ENCODE data around the gene CCSAP.
A peak's percentile ranks its signal among the peaks of the same experiment; 100 is the strongest.

CCSAP gene

DNA sequence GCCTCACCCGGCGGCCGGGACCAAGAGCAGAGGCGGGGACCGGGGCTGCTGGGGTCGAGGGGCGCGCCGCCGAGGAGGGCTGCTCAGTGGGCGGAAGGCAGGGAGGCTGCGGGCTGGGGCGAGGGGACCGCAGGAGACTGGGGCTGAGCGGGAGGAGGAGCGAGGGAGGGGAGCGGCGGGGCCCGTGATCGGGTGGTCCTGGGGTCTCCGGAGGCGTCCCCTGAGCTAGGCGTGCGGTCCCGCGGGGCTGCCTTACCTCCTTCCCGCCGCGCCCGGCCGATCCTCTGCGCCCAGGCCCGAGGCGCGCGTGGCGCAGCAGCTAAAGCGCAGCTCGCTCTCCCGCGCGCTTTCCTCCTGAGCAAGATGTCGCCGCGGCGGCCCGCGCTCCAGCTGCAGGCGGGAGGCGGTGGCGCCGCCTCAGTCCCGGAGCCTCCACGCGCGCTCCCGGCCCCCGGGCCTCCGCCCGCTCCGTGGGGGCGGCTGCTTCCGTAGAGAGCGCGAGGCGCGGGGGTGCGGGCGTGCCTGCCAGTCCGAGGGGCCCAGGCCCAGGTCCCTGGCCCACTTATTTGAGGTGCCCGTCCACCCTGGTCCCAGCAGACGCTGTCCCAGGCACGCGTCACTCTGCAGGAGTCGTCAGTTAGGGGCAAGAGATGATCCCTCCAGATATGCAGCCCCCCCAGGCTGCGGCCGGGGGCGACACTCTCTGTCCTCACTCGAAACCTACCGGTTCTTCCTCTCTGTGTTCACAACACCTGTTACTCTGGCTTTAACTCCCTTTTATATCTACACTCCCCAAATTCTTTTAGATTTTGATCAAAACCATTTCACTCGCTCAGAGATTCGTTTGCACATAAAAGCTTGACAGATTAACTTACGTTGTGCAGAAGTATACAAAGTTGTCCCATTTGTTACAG, at the start of gene CCSAP:
Gene CCSAP, minus strand, starts transcription at position 392 of the 914 bp plus-strand sequence. CDS start 582 bp downstream, outside the sequence.
- H3K79me2 ChIP-seq (ENCODE audit: control insufficient read depth, insufficient read depth, low read length, unreplicated experiment): peaks cover 28% of the 10 kb centered on the region
- peaks cover 13% of the 10 kb centered on the region for H3K27me3 ChIP-seq (ENCODE audit: insufficient read depth, low read length)
- H3K27ac ChIP-seq (ENCODE audit: low read depth, low read length): no peak within 1 kb of the TSS
- H3K36me3 ChIP-seq (ENCODE audit: insufficient read depth, low read length): no peaks in the 10 kb centered on the region
- peaks cover 16% of the 10 kb centered on the region for H3K4me1 ChIP-seq (ENCODE audit: control insufficient read depth, insufficient read depth, low read length, unreplicated experiment)
- peak within 1 kb of the TSS; percentile 80 for H2AFZ ChIP-seq (ENCODE audit: low read length, unreplicated experiment)
- peak within 1 kb of the TSS; percentile 91 for H3K4me3 ChIP-seq (ENCODE audit: low read depth, low read length)

GRCh38 chr1:229390130-229390529, 47.3 kb upstream of the CCSAP start:
- Histone ChIP-seq H3K27me3 (ENCODE audit: insufficient read depth, low read length) (peaks cover 4% of the 10 kb centered on the region; the same call in 1 of the 2 replicates), H3K4me3 (ENCODE audit: low read depth, low read length) (no peak overlapping the region), H3K36me3 (ENCODE audit: insufficient read depth, low read length) (no peaks in the 10 kb centered on the region), H2AFZ (ENCODE audit: low read length, unreplicated experiment) (no peak overlapping the region), H3K4me1 (ENCODE audit: control insufficient read depth, insufficient read depth, low read length, unreplicated experiment) (peaks cover 17% of the 10 kb centered on the region), H3K79me2 (ENCODE audit: control insufficient read depth, insufficient read depth, low read length, unreplicated experiment) (no peaks in the 10 kb centered on the region), H3K27ac (ENCODE audit: low read depth, low read length) (no peak overlapping the region)

- Histone ChIP-seq H3K4me1 (ENCODE audit: control insufficient read depth, insufficient read depth, low read length, unreplicated experiment) (peaks cover 17% of the 10 kb centered on the region), H3K79me2 (ENCODE audit: control insufficient read depth, insufficient read depth, low read length, unreplicated experiment) (no peaks in the 10 kb centered on the region), H2AFZ (ENCODE audit: low read length, unreplicated experiment) (no peak overlapping the region), H3K4me3 (ENCODE audit: low read depth, low read length) (peak overlapping the region; percentile 60), H3K27ac (ENCODE audit: low read depth, low read length) (peak overlapping the region; percentile 17), H3K36me3 (ENCODE audit: insufficient read depth, low read length) (no peaks in the 10 kb centered on the region), H3K27me3 (ENCODE audit: insufficient read depth, low read length) (peaks cover 3% of the 10 kb centered on the region; the same call in 1 of the 2 replicates)
Measured at GRCh38 chr1:229388897-229389580, 46.2 kb upstream of the CCSAP start.

- H2AFZ ChIP-seq (ENCODE audit: low read length, unreplicated experiment): no peak overlapping the region
- no peaks in the 10 kb centered on the region for H3K79me2 ChIP-seq (ENCODE audit: control insufficient read depth, insufficient read depth, low read length, unreplicated experiment)
Measured at GRCh38 chr1:229385853-229386456, 43.1 kb upstream of the CCSAP start.

GRCh38 chr1:229384822-229385221, 42.0 kb upstream of the CCSAP start:
- H3K79me2 ChIP-seq (ENCODE audit: control insufficient read depth, insufficient read depth, low read length, unreplicated experiment): no peaks in the 10 kb centered on the region
- H3K4me3 ChIP-seq (ENCODE audit: low read depth, low read length): no peak overlapping the region
- H3K4me1 ChIP-seq (ENCODE audit: control insufficient read depth, insufficient read depth, low read length, unreplicated experiment): peaks cover 16% of the 10 kb centered on the region
- H3K27me3 ChIP-seq (ENCODE audit: insufficient read depth, low read length): no peaks in the 10 kb centered on the region
- no peak overlapping the region for H2AFZ ChIP-seq (ENCODE audit: low read length, unreplicated experiment)
- no peaks in the 10 kb centered on the region for H3K36me3 ChIP-seq (ENCODE audit: insufficient read depth, low read length)
- no peak overlapping the region for H3K27ac ChIP-seq (ENCODE audit: low read depth, low read length)

More at GRCh38 chr1:229385853-229386456, 43.1 kb upstream of the CCSAP start:
- Histone ChIP-seq H3K4me1 (ENCODE audit: control insufficient read depth, insufficient read depth, low read length, unreplicated experiment) (peaks cover 17% of the 10 kb centered on the region), H3K36me3 (ENCODE audit: insufficient read depth, low read length) (no peaks in the 10 kb centered on the region), H3K27me3 (ENCODE audit: insufficient read depth, low read length) (no peaks in the 10 kb centered on the region), H3K4me3 (ENCODE audit: low read depth, low read length) (no peak overlapping the region), H3K27ac (ENCODE audit: low read depth, low read length) (no peak overlapping the region)

DNA sequence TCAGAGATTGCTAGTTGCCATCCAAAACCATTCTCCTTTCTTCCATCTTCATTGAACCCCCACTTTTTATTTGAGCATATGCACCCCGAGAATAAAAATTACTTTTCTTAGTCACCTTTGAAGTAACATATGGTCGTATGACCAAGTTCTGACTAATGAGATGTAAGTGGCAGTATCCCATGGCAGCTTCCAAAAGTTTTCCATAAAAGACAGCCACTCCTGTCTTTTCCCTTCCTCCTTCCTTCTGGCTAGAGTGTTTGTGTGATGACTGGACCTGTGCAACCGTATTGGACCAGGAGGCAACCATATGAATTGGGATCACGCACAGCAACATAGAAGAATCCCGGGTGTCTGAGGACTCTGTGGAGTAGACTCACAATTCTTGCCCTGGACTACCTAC, 41.1 kb upstream of the CCSAP start:
- Histone ChIP-seq H2AFZ (ENCODE audit: low read length, unreplicated experiment) (no peak overlapping the region), H3K4me1 (ENCODE audit: control insufficient read depth, insufficient read depth, low read length, unreplicated experiment) (peaks cover 8% of the 10 kb centered on the region), H3K27ac (ENCODE audit: low read depth, low read length) (no peak overlapping the region), H3K79me2 (ENCODE audit: control insufficient read depth, insufficient read depth, low read length, unreplicated experiment) (no peaks in the 10 kb centered on the region), H3K27me3 (ENCODE audit: insufficient read depth, low read length) (no peaks in the 10 kb centered on the region), H3K4me3 (ENCODE audit: low read depth, low read length) (no peak overlapping the region), H3K36me3 (ENCODE audit: insufficient read depth, low read length) (no peaks in the 10 kb centered on the region)

DNA sequence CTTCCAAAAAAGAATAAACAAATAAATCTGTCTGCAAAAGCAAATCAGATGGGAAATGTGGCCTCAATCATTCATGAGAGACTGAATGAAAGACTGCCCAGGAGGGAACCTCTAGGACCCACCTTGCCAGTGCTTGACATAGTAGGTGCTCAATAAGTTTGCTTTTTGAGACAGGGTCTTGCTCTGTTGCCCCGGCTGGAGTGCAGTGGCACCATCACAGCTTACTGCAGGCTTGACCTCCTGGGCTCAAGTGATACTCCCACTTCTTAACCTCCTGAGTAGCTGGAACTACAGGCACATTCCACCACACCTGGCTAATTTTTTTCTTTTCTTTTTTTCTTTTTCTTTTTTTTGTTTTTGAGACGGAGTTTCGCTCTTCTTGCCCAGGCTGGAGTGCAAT, 40.3 kb upstream of the CCSAP start:
- H2AFZ ChIP-seq (ENCODE audit: low read length, unreplicated experiment): no peak overlapping the region
- H3K4me1 ChIP-seq (ENCODE audit: control insufficient read depth, insufficient read depth, low read length, unreplicated experiment): peaks cover under 1% of the 10 kb centered on the region
- no peaks in the 10 kb centered on the region for H3K27me3 ChIP-seq (ENCODE audit: insufficient read depth, low read length)
- H3K27ac ChIP-seq (ENCODE audit: low read depth, low read length): no peak overlapping the region
- no peaks in the 10 kb centered on the region for H3K79me2 ChIP-seq (ENCODE audit: control insufficient read depth, insufficient read depth, low read length, unreplicated experiment)
- no peak overlapping the region for H3K4me3 ChIP-seq (ENCODE audit: low read depth, low read length)
- no peaks in the 10 kb centered on the region for H3K36me3 ChIP-seq (ENCODE audit: insufficient read depth, low read length)

- Histone ChIP-seq H3K36me3 (ENCODE audit: insufficient read depth, low read length) (no peaks in the 10 kb centered on the region), H3K27ac (ENCODE audit: low read depth, low read length) (no peak overlapping the region), H3K79me2 (ENCODE audit: control insufficient read depth, insufficient read depth, low read length, unreplicated experiment) (no peaks in the 10 kb centered on the region), H3K27me3 (ENCODE audit: insufficient read depth, low read length) (no peaks in the 10 kb centered on the region), H2AFZ (ENCODE audit: low read length, unreplicated experiment) (no peak overlapping the region), H3K4me3 (ENCODE audit: low read depth, low read length) (no peak overlapping the region), H3K4me1 (ENCODE audit: control insufficient read depth, insufficient read depth, low read length, unreplicated experiment) (no peaks in the 10 kb centered on the region)
Measured at GRCh38 chr1:229381234-229381633, 38.4 kb upstream of the CCSAP start.

- Histone ChIP-seq H3K4me3 (ENCODE audit: low read depth, low read length) (no peak overlapping the region), H3K4me1 (ENCODE audit: control insufficient read depth, insufficient read depth, low read length, unreplicated experiment) (no peaks in the 10 kb centered on the region), H3K36me3 (ENCODE audit: insufficient read depth, low read length) (no peaks in the 10 kb centered on the region), H2AFZ (ENCODE audit: low read length, unreplicated experiment) (no peak overlapping the region), H3K79me2 (ENCODE audit: control insufficient read depth, insufficient read depth, low read length, unreplicated experiment) (no peaks in the 10 kb centered on the region), H3K27ac (ENCODE audit: low read depth, low read length) (no peak overlapping the region), H3K27me3 (ENCODE audit: insufficient read depth, low read length) (no peaks in the 10 kb centered on the region)
Measured at GRCh38 chr1:229380536-229381160, 37.8 kb upstream of the CCSAP start.

DNA sequence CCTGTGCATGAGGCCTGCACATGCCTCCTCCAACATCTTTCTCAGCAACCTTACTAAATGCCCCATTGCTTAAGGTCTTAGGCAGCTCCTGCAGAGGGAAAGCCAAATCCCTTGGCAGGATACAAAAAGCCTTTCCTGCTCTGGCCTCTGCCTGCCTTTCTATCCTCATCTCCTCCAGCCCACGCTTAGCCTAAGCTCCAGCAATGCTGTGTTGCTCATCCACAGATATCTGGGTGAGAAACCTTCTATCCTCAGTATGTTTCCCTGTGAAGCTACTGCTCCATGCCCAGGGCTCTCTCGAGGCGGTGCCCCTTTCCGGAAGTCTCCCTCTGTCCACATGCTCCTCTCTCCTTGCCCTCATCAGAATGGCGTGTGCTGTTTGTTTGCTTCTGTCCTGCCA, 37.0 kb upstream of the CCSAP start:
- Histone ChIP-seq H2AFZ (ENCODE audit: low read length, unreplicated experiment) (no peak overlapping the region), H3K4me3 (ENCODE audit: low read depth, low read length) (no peak overlapping the region), H3K36me3 (ENCODE audit: insufficient read depth, low read length) (no peaks in the 10 kb centered on the region), H3K4me1 (ENCODE audit: control insufficient read depth, insufficient read depth, low read length, unreplicated experiment) (no peaks in the 10 kb centered on the region), H3K27ac (ENCODE audit: low read depth, low read length) (no peak overlapping the region), H3K79me2 (ENCODE audit: control insufficient read depth, insufficient read depth, low read length, unreplicated experiment) (no peaks in the 10 kb centered on the region), H3K27me3 (ENCODE audit: insufficient read depth, low read length) (no peaks in the 10 kb centered on the region)

All from ACC112 (cell line).